Activated CD8-positive, alpha-beta memory T cell treated with anti-CD3 and anti-CD28 coated beads for 36 hours (primary cell): ENCODE results near the gene STMN3. TPM values are rescaled to one million over a fixed set of nuclear protein-coding genes. Genes with fewer than 3 reads are reported as not detected.
"Not testable (repeated sequence)": the region's sequence is repeated elsewhere in the genome, so short reads cannot be mapped to it uniquely, and the experiment has no call there.

ENCODE experiments used
- CTCF ChIA-PET: fragments of 350-600 bp; sonication (Branson Sonifier 250); formaldehyde crosslinking; loops from one replicate; lab custom pipeline; 2021; ENCODE audit warnings: antibody characterized with exemption; lab: Charles Lee
- POLR2A ChIA-PET: fragments of 350-600 bp; sonication (Branson Sonifier 250); formaldehyde crosslinking; loops from one replicate; lab custom pipeline; 2021; ENCODE audit warnings: antibody characterized with exemption; lab: Charles Lee
- total RNA-seq, 2 experiments: library from RNA; stranded (reverse); gene quantifications; one replicate each; pipeline ENCODE4 v1.2.3, GENCODE V29; 2021

The STMN3 gene
- total RNA-seq, 2 experiments from 2014 or later: 14.5 to 16.2 TPM

GRCh38 chr20:63627751-63628245 is 25.4 kb downstream of the STMN3 start:
- ChIA-PET CTCF (interaction anchor here (0.6 to 1.4 kb wide), 3 partner anchors 13 to 411 kb away, joined by 3 read pairs; partner anchors contain the start of gene ABHD16B), POLR2A (interaction anchor here (0.6 to 1.9 kb wide), 10 partner anchors 10 to 237 kb away, joined by 3 to 13 read pairs (median 4); partner anchors contain the start of genes ARFRP1 and ZGPAT)

- ChIA-PET POLR2A (interaction anchor here (0.6 to 1.9 kb wide), 13 partner anchors 8 to 237 kb away, joined by 3 to 13 read pairs (median 4); partner anchors contain the start of genes ARFRP1, PPDPF, RTEL1 and STMN3), CTCF (interaction anchor here (1.2 to 1.4 kb wide), 2 partner anchors 14 to 411 kb away, joined by 3 read pairs; no protein-coding TSS in a partner anchor)
Measured at GRCh38 chr20:63627129-63627750, 26.0 kb downstream of the STMN3 start.

GRCh38 chr20:63626424-63627128 is 26.6 kb downstream of the STMN3 start, which contains the start of gene GMEB2:
Gene GMEB2, minus strand, starts transcription at chr20:63627101. Its CDS starts 7,704 bp downstream, at chr20:63619397.
- ChIA-PET POLR2A (interaction anchor here (0.8 to 1.9 kb wide), 7 partner anchors 9 to 106 kb away, joined by 3 to 13 read pairs (median 8); partner anchors contain the start of genes ARFRP1, PPDPF, RTEL1 and STMN3), CTCF (interaction anchor here (1.2 to 1.4 kb wide), 2 partner anchors 14 to 412 kb away, joined by 3 read pairs; no protein-coding TSS in a partner anchor)

- ChIA-PET CTCF (no interaction called here), POLR2A (interaction anchor here (0.8 kb wide), 1 partner anchor 82 kb away, joined by 7 read pairs; no protein-coding TSS in a partner anchor)
Measured at GRCh38 chr20:63625771-63626423, 27.3 kb downstream of the STMN3 start.

- ChIA-PET POLR2A (interaction anchor here (1.4 kb wide), 1 partner anchor 29 kb away, joined by 3 read pairs; the partner anchor contains the start of gene STMN3), CTCF (interaction anchor here (1.1 kb wide), 1 partner anchor 11 kb away, joined by 3 read pairs; no protein-coding TSS in a partner anchor)
Measured at GRCh38 chr20:63624486-63624885, 28.7 kb downstream of the STMN3 start.

GRCh38 chr20:63622732-63623131 is 30.5 kb downstream of the STMN3 start:
- CTCF ChIA-PET: interaction anchor here (1.0 kb wide), 1 partner anchor 85 kb away, joined by 3 read pairs; no protein-coding TSS in a partner anchor
- POLR2A ChIA-PET: interaction anchor here (1.0 kb wide), 1 partner anchor 19 kb away, joined by 3 read pairs; no protein-coding TSS in a partner anchor

GRCh38 chr20:63622096-63622495 is 31.1 kb downstream of the STMN3 start:
- ChIA-PET CTCF (interaction anchor here (0.7 to 1.0 kb wide), 2 partner anchors 40 to 84 kb away, joined by 3 read pairs; no protein-coding TSS in a partner anchor), POLR2A (no interaction called here)

- POLR2A ChIA-PET: no interaction called here
- CTCF ChIA-PET: interaction anchor here (0.6 kb wide), 1 partner anchor 14 kb away, joined by 4 read pairs; no protein-coding TSS in a partner anchor
Measured at GRCh38 chr20:63620991-63621390, 32.2 kb downstream of the STMN3 start.

GRCh38 chr20:63619505-63619904 is 33.7 kb downstream of the STMN3 start:
- POLR2A ChIA-PET: no interaction called here

GRCh38 chr20:63619086-63619485 is 34.1 kb downstream of the STMN3 start:
- ChIA-PET CTCF (no interaction called here), POLR2A (no interaction called here)

More at GRCh38 chr20:63619505-63619904, 33.7 kb downstream of the STMN3 start:
- CTCF ChIA-PET: no interaction called here

GRCh38 chr20:63618291-63618980 is 34.8 kb downstream of the STMN3 start:
- ChIA-PET POLR2A (no interaction called here), CTCF (no interaction called here)

- ChIA-PET POLR2A (no interaction called here), CTCF (no interaction called here)
Measured at GRCh38 chr20:63617876-63618265, 35.4 kb downstream of the STMN3 start.

GRCh38 chr20:63617092-63617875 is 35.9 kb downstream of the STMN3 start:
- CTCF ChIA-PET: no interaction called here

GRCh38 chr20:63613863-63614594 is 39.2 kb downstream of the STMN3 start:
- CTCF ChIA-PET: interaction anchor here (0.8 kb wide), 1 partner anchor 27 kb away, joined by 3 read pairs; no protein-coding TSS in a partner anchor
- POLR2A ChIA-PET: not testable (repeated sequence)

More at GRCh38 chr20:63617092-63617875, 35.9 kb downstream of the STMN3 start:
- POLR2A ChIA-PET: no interaction called here

GRCh38 chr20:63612276-63612931 is 40.8 kb downstream of the STMN3 start:
- ChIA-PET CTCF (no interaction called here), POLR2A (no interaction called here)

- POLR2A ChIA-PET: no interaction called here
Measured at GRCh38 chr20:63611646-63612045, 41.6 kb downstream of the STMN3 start.

More at GRCh38 chr20:63611646-63612045, 41.6 kb downstream of the STMN3 start:
- CTCF ChIA-PET: no interaction called here
